PFSK-1 (cell line): ENCODE measurements around the gene GANAB.

ENCODE experiments used
- FOXP2 ChIP-seq: optimal IDR thresholded peaks from 2 replicates; pipeline ENCODE3; 2011; ENCODE audit warnings: borderline replicate concordance, control low read depth, inconsistent platforms; ENCODE audit not compliant: insufficient read depth; ENCODE audit errors: extremely low read length, extremely low read depth
- POLR2AphosphoS5 ChIP-seq: IDR thresholded peaks from 2 replicates; pipeline ENCODE4 v1.6.1; 2012; ENCODE audit warnings: low read depth, mild to moderate bottlenecking, control low read depth, low read length, moderate library complexity
- REST ChIP-seq, 2 experiments: IDR thresholded peaks; 2 replicates each; pipeline versions ENCODE4 v1.6.1 to v1.8.0; 2011 to 2012; ENCODE audit warnings: low read depth in 2 of 2, low read length in 2 of 2, control low read depth in 1 of 2, inconsistent platforms in 1 of 2, mild to moderate bottlenecking in 1 of 2, moderate library complexity in 1 of 2; ENCODE audit not compliant: insufficient read depth in 1 of 2
- SIN3A ChIP-seq: IDR thresholded peaks from 2 replicates; pipeline ENCODE4 v1.6.1; 2012; ENCODE audit warnings: mild to moderate bottlenecking, low read length, moderate library complexity, borderline replicate concordance; ENCODE audit not compliant: insufficient read depth
- TAF1 ChIP-seq: IDR thresholded peaks from 2 replicates; pipeline ENCODE4 v1.6.1; 2012; ENCODE audit warnings: low read length, control low read depth, borderline replicate concordance; ENCODE audit not compliant: insufficient read depth

Gene GANAB

GRCh38 chr11:62646825-62647608 lies 604 bp upstream of the GANAB start:
- no peak for TF ChIP-seq POLR2AphosphoS5
- no peak for TF ChIP-seq TAF1
- no peak for TF ChIP-seq FOXP2
- no peak for TF ChIP-seq SIN3A
- TF ChIP-seq REST (IDR thresholded peaks at IDR 0.05; ENCODE audit: insufficient read depth in 1 of 2, low read depth in 2 of 2, low read length in 2 of 2): no peak

- TF ChIP-seq SIN3A (no peak; the same call in 1 of the 2 replicates), FOXP2 (no peak), POLR2AphosphoS5 (no peak)
Observed at GRCh38 chr11:62645671-62645945, 805 bp downstream of the GANAB start.

GRCh38 chr11:62644220-62644619 lies 2.2 kb downstream of the GANAB start:
- no peak for TF ChIP-seq POLR2AphosphoS5
- TF ChIP-seq FOXP2: no peak
- TF ChIP-seq REST (IDR thresholded peaks at IDR 0.05; ENCODE audit: insufficient read depth in 1 of 2, low read depth in 2 of 2, low read length in 2 of 2): no peak
- no peak for TF ChIP-seq TAF1
- TF ChIP-seq SIN3A: no peak

GRCh38 chr11:62632492-62632891 lies 13.9 kb downstream of the GANAB start:
- no peak for TF ChIP-seq REST (IDR thresholded peaks at IDR 0.05; ENCODE audit: insufficient read depth in 1 of 2, low read depth in 2 of 2, low read length in 2 of 2)
- TF ChIP-seq SIN3A: no peak
- no peak for TF ChIP-seq POLR2AphosphoS5
- TF ChIP-seq FOXP2: no peak
- TF ChIP-seq TAF1: no peak

- no peak for TF ChIP-seq SIN3A
Observed at GRCh38 chr11:62627713-62628112, 18.7 kb downstream of the GANAB start.

- TF ChIP-seq TAF1: no peak
- TF ChIP-seq SIN3A: no peak
- TF ChIP-seq REST (IDR thresholded peaks at IDR 0.05; ENCODE audit: insufficient read depth in 1 of 2, low read depth in 2 of 2, low read length in 2 of 2): no peak
- TF ChIP-seq POLR2AphosphoS5: no peak
- no peak for TF ChIP-seq FOXP2
Observed at GRCh38 chr11:62622476-62623089, 23.8 kb downstream of the GANAB start.
